NT2/D1 (cell line): Measurements from ENCODE around the gene LRTM2.

ENCODE experiments used
- DNase-seq: peaks from one replicate; pipeline ENCODE4 v3.0.0-alpha.2; 2011; ENCODE audit warnings: low read depth, low spot score
- H3K27me3 ChIP-seq: 2 replicates; pipeline ENCODE4 v1.6.0; 2011; ENCODE audit warnings: mild to moderate bottlenecking; ENCODE audit not compliant: insufficient read length, insufficient read depth
- H3K36me3 ChIP-seq: 2 replicates; pipeline ENCODE4 v1.6.1; 2011; ENCODE audit warnings: mild to moderate bottlenecking, low read length, mixed read lengths; ENCODE audit not compliant: insufficient read depth, insufficient read length
- H3K4me1 ChIP-seq: 2 replicates; pipeline ENCODE4 v1.5.1; 2011; ENCODE audit not compliant: insufficient read depth, insufficient read length
- H3K4me3 ChIP-seq: 2 replicates; pipeline ENCODE4 v1.5.1; 2011; ENCODE audit warnings: low read depth; ENCODE audit not compliant: insufficient read length
- H3K9ac ChIP-seq: 2 replicates; pipeline ENCODE4 v1.6.0; 2011; ENCODE audit warnings: low read depth; ENCODE audit not compliant: insufficient read length
- H3K9me3 ChIP-seq: 2 replicates; pipeline ENCODE4 v1.5.1; 2011; ENCODE audit warnings: mild to moderate bottlenecking, low read length; ENCODE audit not compliant: insufficient read depth
- SUZ12 ChIP-seq: IDR thresholded peaks from 2 replicates; pipeline ENCODE4 v1.6.1; 2011; ENCODE audit not compliant: insufficient read length, insufficient read depth; ENCODE audit errors: extremely low read depth
- YY1 ChIP-seq: IDR thresholded peaks from 2 replicates; pipeline ENCODE4 v1.6.1; 2011; ENCODE audit not compliant: insufficient read length, insufficient read depth
- ZNF274 ChIP-seq: IDR thresholded peaks from 2 replicates; pipeline ENCODE4 v1.6.1; 2011; ENCODE audit warnings: mild to moderate bottlenecking, low read depth, low read length

LRTM2 gene

DNA sequence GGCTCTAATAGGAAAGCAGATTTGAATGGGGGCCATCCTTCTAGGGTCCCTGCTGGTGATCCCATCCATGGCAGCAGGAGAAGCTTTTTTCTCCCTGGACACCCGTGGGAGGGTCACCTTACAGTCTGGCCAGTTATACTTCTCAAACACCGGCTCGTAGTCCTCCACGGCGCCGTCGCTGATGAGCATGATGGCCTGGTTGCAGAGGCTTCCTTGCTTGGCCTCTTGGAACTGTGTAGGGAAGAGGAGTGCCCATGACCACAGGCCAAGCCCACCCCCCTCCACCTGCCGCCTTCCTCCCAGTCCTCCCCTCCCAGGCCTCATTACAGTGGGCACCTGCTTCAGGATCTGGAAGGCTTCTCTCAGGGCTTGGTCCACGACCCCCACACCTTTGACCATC is 64.3 kb downstream of the LRTM2 start:
- Histone ChIP-seq H3K4me3 (no peak overlapping the region), H3K9me3 (no peaks in the 10 kb centered on the region), H3K36me3 (no peaks in the 10 kb centered on the region), H3K27me3 (no peaks in the 10 kb centered on the region), H3K9ac (no peak overlapping the region), H3K4me1 (peaks cover 4% of the 10 kb centered on the region)
- no peak for DNase-seq
- no peak for TF ChIP-seq YY1
- TF ChIP-seq ZNF274: no peak
- TF ChIP-seq SUZ12: no peak

DNA sequence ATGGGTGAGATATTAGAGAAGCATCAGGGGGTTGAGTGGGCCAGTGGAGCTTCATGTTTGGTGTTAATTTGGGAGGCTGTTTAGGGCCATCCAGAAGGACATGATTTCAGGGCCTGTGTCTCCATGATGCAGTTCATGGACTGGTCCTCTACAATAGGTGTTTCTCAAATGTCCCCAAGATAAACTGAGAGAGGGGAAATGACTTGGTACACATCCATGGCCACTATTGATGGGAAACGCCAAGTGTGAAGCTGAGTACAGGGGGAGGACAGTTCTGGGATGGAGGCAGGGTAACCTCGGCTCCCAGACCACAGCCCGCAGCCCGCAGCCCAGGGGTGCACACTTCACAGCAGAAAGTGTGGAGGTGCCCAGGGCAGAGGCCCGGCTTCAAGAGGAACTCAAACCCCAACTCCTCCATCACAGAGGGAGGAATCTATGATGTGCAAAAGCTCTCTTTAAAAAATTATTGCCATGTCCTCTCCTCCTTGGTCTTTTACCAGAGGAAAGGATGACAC is 64.8 kb downstream of the LRTM2 start:
- no peaks in the 10 kb centered on the region for H3K36me3 ChIP-seq
- peaks cover 4% of the 10 kb centered on the region for H3K4me1 ChIP-seq
- no peaks in the 10 kb centered on the region for H3K9me3 ChIP-seq
- no peaks in the 10 kb centered on the region for H3K27me3 ChIP-seq
- no peak for DNase-seq
- H3K9ac ChIP-seq: no peak overlapping the region
- TF ChIP-seq SUZ12 (no peak), ZNF274 (no peak), YY1 (no peak)
- no peak overlapping the region for H3K4me3 ChIP-seq

DNA sequence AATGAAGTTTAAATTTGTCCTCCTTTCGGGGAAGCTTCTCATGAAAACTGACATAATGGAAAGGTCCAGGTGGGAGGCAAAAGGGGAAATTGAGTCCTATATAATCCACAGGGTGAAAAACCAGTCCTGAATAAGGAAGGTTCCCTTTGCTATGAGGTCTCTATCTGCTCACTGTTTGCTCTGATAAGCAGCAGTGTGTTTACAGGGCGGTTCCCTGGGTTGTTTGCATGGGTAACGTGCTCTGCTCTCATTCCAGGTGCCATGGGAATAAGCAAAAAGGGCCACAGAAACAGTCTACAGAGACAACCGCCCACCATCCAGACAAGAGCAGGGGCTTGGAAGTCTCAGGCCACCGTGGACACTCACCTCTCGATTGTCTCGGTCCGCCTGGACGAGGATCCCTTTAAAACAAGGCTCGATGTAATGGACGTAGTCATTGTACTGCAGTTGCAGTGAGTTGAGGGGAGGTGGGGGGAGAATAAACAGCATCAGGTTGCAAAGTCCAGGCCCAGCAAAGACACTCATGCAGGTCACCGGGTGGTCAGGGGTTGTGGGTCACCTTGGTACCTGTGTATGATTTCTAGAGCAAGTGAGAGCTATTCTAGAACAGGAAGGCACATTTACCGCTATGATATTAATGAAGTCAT is 65.4 kb downstream of the LRTM2 start:
- TF ChIP-seq YY1 (no peak), SUZ12 (no peak), ZNF274 (no peak)
- no peak overlapping the region for H3K9ac ChIP-seq
- H3K9me3 ChIP-seq: peaks cover 5% of the 10 kb centered on the region; the same call in 1 of the 2 replicates
- no peaks in the 10 kb centered on the region for H3K36me3 ChIP-seq
- no peak for DNase-seq
- H3K4me1 ChIP-seq: peaks cover 4% of the 10 kb centered on the region
- H3K4me3 ChIP-seq: no peak overlapping the region
- H3K27me3 ChIP-seq: no peaks in the 10 kb centered on the region
